GM18951 (cell line): ENCODE measurements around the gene PITX2.

ENCODE experiments used
- POLR2A ChIP-seq: IDR thresholded peaks from 4 replicates; pipeline ENCODE4 v1.6.1; 2011; ENCODE audit warnings: mild to moderate bottlenecking; ENCODE audit not compliant: insufficient read length, insufficient read depth; ENCODE audit errors: extremely low read depth
- in situ Hi-C: fragments of 300-500 bp; cut with MboI; formaldehyde crosslinking; loops from one replicate; pipeline ENCODE4 v1.12.0; 2022; ENCODE audit warnings: low sequenced_read_pairs, mixed read lengths, inconsistent platforms; ENCODE audit not compliant: unreplicated experiment

Gene PITX2

GRCh38 chr4:110643096-110643495 lies 20.2 kb upstream of the PITX2 start:
- no peak for TF ChIP-seq POLR2A
- in situ Hi-C loops: loop anchor here (25.0 kb wide), 2 partner anchors 619 to 994 kb away; no protein-coding TSS in a partner anchor

- in situ Hi-C loops: loop anchor here (25.0 kb wide), 2 partner anchors 621 to 996 kb away; no protein-coding TSS in a partner anchor
- TF ChIP-seq POLR2A: no peak
Observed at GRCh38 chr4:110641218-110641617, 18.3 kb upstream of the PITX2 start.

- TF ChIP-seq POLR2A: no peak
- in situ Hi-C loops: loop anchor here (25.0 kb wide), 2 partner anchors 622 to 997 kb away; no protein-coding TSS in a partner anchor
Observed at GRCh38 chr4:110640576-110640975, 17.7 kb upstream of the PITX2 start.

- no peak for TF ChIP-seq POLR2A
- in situ Hi-C loops: loop anchor here (10.0 to 25.0 kb wide), 3 partner anchors 325 to 998 kb away; no protein-coding TSS in a partner anchor
Observed at GRCh38 chr4:110639207-110640090, 16.6 kb upstream of the PITX2 start.

- no peak for TF ChIP-seq POLR2A
- in situ Hi-C loops: loop anchor here (10.0 to 25.0 kb wide), 3 partner anchors 327 to 999 kb away; no protein-coding TSS in a partner anchor
Observed at GRCh38 chr4:110638089-110638746, 15.3 kb upstream of the PITX2 start.

GRCh38 chr4:110637408-110638088 lies 14.7 kb upstream of the PITX2 start:
- TF ChIP-seq POLR2A: no peak
- in situ Hi-C loops: loop anchor here (10.0 to 25.0 kb wide), 3 partner anchors 327 to 1000 kb away; no protein-coding TSS in a partner anchor

GRCh38 chr4:110636680-110637407 lies 14.0 kb upstream of the PITX2 start:
- no peak for TF ChIP-seq POLR2A
- in situ Hi-C loops: loop anchor here (10.0 to 25.0 kb wide), 3 partner anchors 328 to 1000 kb away; no protein-coding TSS in a partner anchor

- no peak for TF ChIP-seq POLR2A
- in situ Hi-C loops: loop anchor here (10.0 to 25.0 kb wide), 3 partner anchors 329 to 1001 kb away; no protein-coding TSS in a partner anchor
Observed at GRCh38 chr4:110636171-110636679, 13.3 kb upstream of the PITX2 start.

GRCh38 chr4:110635163-110635865 lies 12.4 kb upstream of the PITX2 start:
- in situ Hi-C loops: loop anchor here (10.0 to 25.0 kb wide), 3 partner anchors 329 to 1002 kb away; no protein-coding TSS in a partner anchor
- no peak for TF ChIP-seq POLR2A

- in situ Hi-C loops: loop anchor here (10.0 to 25.0 kb wide), 3 partner anchors 330 to 1003 kb away; no protein-coding TSS in a partner anchor
- TF ChIP-seq POLR2A: no peak
Observed at GRCh38 chr4:110634350-110635162, 11.7 kb upstream of the PITX2 start.
